NK-92 (cell line): ENCODE data around the gene KLHL10.

Source experiments
- DNase-seq: peaks from one replicate; lab custom pipeline; 2025; ENCODE audit not compliant: unreplicated experiment; lab: John Stamatoyannopoulos, UW

KLHL10 gene

GRCh38 chr17:41892021-41892376 is 54.4 kb downstream of the KLHL10 start:
- no peak for DNase-seq

DNA sequence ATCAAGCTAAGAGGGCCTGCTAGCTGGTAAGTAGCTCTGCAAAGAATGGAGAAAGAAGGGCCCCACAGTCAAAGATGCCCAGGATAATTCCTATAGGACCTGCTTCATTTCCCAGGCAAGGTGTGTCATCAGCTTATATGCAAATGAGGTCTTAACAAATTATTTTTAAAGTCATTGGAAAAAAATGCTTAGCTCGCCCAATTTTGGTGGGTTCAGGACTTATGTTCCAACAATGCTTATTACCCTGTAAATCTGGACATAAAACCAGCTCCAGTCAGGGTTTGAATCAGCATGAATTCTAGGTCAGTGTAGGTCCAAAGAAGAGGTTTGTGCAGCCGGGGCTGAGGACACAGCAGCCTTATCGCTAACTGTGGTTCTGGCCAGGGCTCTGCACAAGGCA is 55.8 kb downstream of the KLHL10 start:
- DNase-seq = no peak

DNA sequence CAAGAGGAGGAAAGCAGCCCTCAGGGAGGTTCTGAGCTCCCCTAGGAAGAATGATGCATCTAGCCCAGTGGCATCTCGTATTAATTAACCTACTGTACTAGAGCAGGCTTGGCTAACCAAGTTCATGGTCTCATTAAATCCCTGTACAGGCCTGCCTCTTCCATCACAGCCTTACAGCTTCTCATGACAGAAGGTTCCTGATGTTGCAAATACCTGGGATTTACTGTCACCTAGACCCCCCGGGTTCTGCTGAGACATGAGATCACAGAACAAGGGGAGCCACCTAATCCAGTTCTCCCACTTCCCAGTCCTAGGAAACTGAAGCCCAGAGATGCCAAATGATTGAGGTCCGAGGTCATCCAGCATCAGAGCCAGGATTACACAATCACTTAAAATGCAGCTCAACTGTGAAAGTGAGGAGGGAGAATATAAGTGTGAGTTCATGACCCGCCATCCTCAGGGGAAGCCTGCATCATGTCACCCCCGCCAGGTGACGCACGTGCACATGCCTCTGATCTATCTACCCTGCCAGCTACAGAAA is 57.2 kb downstream of the KLHL10 start:
- DNase-seq = no peak

DNA sequence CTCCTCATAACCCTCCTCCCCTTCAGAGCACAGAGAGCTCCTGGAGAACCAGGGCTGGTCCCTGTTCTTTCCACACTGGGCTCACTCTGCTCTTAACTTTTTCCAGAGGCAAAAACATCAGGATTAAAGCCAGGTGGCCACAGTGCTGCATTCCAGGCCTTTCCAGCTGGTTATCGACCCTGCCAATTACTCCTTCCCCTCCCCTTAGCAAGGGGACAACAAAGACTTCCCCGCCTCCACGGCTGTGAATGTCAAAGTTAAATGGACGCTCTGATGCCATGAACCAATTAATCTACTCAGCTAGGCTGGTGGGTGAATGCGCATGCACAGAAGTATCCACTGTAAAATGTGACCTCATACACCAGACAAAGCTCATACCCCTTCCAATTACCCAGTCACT is 58.0 kb downstream of the KLHL10 start:
- no peak for DNase-seq

GRCh38 chr17:41896726-41897125 is 59.1 kb downstream of the KLHL10 start:
- DNase-seq = no peak
